LoVo (cell line): Measurements from ENCODE around the gene ALK.

ENCODE experiments used
- DNase-seq: peaks from one replicate; pipeline ENCODE4 v3.0.0-alpha.2; 2016; ENCODE audit warnings: low spot score

Gene ALK

DNA sequence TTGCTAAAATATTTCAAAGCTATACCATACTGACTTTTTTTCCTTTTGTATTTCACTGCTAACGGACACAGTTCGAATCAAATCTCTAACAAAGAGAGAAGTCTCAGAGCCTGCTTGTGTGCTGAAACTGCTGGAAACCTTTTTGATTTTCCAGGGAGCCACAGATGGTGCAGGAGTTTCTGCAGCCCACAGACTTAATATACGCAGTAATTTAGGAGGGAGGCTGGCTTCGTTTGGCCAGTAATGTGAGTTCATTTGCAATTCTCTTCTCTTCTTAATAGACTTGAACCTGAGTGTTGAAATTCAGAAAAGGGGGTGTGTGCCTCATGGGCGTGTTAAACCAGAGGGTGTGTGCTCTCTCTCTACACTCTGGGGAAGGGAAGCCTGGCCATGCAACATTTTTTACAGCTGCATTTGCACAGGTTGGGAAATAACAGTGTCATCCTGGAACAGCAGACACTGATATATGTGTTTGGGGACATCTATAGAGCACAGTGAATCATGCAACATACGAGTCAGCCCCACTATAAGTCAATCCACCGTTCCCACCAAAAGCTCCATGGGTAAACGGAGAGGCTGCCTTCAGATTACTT lies 473.2 kb downstream of the ALK start:
- no peak for DNase-seq

GRCh38 chr2:29447513-29447912 lies 473.9 kb downstream of the ALK start:
- no peak for DNase-seq

DNA sequence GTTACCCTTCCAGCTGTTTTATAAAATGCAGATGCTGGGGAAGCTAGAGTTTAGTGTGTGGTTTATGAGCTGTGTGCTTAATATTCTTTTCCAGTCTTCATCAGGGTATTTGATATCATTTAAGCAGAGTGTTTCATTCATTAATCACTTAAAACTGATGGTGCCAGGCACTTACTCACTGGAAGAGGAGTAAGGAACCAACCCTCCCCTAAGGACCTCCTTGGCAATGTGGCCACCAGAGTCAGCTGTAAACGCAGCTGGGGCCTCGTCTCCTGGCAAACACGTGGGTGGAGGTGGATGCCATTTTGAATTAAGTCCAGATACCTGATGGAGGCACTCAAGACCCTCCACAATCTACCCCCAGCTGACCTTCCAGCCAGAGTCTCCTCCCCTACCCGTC lies 474.5 kb downstream of the ALK start:
- no peak for DNase-seq

GRCh38 chr2:29444150-29444549 lies 477.2 kb downstream of the ALK start:
- no peak for DNase-seq

- no peak for DNase-seq
Measured at GRCh38 chr2:29443627-29444026, 477.8 kb downstream of the ALK start.

DNA sequence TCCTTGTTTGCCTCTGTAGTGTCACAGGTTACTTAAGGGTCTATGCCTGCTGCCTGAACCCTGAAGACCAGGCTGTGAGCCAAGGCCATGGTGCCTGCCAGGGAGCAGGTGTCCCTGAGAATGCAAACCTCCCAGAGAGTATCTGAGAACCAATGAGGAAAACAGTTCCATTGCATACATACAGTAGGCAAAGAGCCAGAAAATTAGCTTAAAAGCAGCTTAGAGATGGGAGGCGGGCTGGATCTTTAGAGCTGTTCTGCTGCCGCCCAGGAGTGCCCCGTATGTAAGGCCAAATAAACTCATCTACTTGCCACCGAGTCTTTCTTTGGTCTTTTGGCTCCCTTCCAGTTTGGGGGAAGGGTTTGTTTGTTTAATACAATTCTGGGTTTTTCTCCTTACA lies 478.2 kb downstream of the ALK start:
- DNase-seq = no peak

DNA sequence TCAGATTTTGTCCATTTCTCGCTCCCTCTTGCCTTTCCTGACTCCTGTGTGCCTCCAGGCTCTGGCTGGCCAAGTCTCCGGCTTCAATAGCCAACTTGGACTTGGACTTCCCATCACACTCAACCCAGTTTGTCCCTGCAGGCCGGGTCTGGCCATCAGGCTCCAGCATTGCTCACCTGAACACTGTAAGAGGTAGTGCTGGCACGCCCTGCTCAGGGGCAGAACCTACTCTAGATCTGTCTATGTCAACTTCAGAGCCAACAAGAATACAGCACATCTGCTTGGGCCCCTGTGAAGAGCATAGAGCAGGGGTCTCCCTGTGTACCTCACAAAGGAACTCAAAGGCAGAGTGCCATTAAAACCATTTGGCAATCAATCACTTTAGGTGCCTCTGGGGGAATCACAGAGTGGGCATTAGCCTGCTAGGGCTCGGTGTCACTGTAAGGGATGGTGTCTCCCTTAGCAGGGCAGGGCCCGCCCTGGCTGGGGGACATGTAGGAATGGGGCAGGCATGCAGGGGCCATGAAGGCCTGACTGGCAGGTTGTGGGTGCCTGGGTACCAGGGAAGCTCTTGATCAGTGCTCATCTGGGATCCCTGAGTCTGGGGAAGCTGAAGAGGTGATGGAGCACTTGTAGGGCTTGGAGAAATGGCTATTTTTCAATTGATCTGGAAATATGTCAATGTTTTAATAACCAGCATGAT lies 480.3 kb downstream of the ALK start:
- no peak for DNase-seq

DNA sequence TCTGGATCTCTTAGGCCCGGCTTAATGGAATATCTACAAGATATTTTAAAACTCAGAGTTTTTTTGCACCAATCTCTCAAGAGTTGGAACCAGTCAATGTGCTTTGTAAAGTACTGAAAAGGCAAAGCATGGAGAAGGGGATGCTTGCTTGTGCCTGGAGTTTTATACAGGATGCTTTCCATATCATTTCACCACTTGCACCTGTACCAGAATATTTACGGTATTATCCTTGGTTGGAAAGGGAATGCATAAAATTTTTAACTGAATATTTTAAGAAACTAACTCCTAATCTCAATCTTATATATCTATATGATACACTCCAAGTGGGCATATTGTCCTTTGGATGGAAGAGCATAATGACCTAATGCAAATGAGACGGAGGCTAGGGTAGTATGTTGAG lies 487.5 kb downstream of the ALK start:
- no peak for DNase-seq

GRCh38 chr2:29433128-29433527 lies 488.3 kb downstream of the ALK start:
- no peak for DNase-seq

DNA sequence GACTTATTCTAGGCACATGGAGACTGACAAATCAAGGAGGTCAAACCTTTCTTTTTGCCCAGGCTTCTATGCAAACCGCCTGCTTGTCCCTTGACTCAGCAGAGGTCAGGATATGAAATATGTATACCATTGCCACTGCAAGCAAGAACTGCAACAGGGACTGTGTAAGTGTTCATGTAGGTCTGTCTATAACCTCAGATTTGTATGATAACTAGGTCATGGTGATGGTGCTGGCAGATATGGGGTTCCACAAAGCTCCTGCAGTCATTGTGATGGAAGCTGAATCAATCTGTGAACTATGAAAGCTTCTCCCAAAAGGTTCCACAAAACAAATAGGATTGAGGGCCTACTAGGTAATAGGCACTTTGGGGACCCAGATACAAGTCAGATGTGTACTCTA lies 489.9 kb downstream of the ALK start:
- no peak for DNase-seq

- no peak for DNase-seq
Measured at GRCh38 chr2:29430382-29431112, 490.8 kb downstream of the ALK start.

DNA sequence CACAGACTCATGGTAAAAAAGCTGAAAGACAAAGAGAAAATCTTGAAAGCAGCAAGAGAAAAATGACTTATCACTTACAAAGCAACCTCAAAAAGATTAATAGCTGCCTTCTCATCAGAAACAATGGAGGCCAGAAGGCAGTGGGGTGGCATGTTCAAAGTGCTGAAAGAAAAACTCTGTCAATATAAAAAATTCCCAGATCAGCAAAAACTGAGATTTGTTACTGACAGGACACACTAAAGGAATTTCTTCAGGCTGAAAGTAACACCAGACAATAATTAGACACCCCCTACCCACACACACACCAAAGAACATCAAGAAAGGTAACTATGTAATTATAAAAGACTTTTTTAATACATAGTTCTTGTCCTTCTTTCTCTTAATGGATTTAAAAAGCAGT lies 495.0 kb downstream of the ALK start:
- no peak for DNase-seq

GRCh38 chr2:29425866-29426265 lies 495.5 kb downstream of the ALK start:
- no peak for DNase-seq

DNA sequence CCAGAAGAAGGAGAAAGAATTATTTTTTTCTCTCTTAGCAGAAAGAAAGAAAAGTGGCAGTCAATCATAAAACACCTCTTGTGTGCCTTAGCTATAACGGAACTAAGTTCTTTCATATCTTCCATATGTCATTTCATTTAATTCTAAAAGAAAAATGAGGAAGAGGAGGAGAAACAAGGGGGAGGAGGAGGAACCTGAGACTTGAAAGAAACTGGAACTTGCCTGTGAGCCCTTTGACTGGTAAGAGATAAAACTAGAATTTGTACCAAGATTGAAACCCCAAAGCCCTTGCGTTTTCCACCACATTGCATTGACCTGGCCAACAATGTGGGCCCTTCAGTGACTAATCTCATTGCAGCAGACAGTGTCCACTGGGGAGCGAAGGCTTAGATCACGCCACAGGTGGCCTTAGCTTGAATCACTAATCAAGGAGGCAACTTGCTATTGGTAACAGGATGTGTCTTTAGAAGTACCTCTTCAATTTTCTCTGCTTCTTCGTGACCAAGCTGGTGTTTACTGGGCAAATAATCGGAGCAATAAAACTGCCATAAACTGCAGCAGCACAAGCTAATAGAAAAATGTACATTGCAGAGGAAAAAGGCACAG lies 498.2 kb downstream of the ALK start:
- DNase-seq = no peak

DNA sequence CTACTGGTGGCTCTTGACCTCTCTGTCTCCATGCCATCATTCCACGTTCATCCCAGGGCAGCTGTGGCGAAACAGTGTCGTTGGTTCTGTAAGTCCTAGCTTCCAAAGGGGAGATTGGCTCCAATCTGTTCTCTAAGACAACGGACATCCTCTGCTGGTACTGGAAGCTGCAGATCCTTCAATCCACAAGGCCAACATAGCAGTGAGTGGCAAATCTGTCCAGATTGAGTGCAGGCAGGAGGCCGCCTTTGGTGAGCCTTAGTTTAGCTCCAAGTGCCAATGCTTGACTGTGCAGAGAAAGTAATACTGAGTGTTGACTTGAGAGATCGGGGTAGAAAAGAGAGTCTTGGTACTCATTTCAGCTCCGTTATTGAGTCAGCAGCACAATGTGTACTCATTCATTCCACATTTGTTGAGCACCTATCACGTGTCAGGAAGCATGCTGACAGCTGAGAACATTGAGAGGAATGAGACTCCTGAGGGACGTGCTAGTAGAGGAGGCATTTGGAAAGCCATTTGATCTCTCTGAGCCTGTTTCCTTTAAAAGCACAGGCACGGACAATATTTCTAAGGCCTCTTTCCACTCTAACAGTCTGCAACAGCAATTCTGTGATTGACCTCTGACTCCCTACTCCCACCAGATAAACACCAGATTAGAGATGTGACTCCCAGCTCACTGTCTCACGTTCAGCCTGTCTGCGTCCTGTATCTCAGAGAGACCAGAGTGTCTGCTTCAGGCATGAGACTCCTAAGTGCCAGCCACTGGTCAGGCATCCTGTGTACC lies 500.2 kb downstream of the ALK start:
- DNase-seq = no peak

DNA sequence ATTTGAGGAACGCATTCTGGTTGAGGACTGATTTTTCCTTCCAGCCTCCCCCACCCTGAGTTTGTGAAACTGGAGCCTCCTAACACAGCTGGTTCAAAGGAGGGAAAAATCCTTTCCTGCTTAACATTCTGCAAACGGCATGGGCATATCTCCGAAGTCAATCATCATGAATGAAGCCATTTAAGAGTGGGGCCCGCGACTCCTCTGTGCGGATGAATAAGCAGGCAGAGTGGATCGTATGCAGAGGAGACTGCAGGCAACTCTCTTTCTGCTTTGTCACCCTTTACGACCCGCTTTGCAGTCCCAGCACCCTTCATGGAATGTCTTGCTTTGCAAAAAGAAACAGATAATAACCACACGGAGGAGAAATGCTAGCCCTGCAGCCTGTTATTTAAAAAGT lies 500.9 kb downstream of the ALK start:
- DNase-seq = no peak

GRCh38 chr2:29417630-29418029 lies 503.8 kb downstream of the ALK start:
- no peak for DNase-seq

DNA sequence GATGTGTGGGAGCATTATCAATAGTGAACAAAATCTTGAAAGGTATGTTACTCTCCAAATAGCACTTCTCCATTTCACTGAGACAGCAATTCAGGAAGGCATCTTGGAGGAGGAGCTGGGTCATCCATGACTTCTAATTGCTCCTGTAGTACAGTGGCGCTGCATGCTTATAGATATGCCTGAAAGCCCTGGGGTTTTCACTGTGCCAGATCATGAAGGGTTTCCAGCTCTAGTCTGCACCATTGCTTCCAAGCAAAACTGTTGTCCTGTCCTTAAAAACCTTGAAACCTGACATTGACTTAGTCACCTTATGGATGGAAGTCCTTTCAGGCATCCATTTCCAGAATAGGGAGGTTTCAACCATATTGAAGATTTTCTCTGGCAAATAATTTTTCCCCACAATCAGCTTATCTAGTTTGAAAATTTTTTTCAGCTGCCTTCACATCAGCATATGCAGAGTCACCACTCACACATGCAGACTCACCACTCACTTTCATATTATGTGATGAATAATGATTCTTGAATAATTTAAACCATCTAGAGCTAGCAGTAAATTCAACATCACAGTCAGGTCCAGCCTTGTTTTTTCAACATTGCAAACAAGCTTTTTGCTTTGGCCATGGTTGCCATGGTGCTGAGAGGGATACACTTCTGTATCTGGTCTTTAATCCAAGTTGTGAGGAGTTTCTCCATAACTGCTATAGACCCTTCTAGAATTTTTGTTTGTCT lies 509.0 kb downstream of the ALK start:
- no peak for DNase-seq

GRCh38 chr2:29405707-29406106 lies 515.7 kb downstream of the ALK start:
- no peak for DNase-seq

GRCh38 chr2:29405266-29405665 lies 516.1 kb downstream of the ALK start:
- DNase-seq = no peak

DNA sequence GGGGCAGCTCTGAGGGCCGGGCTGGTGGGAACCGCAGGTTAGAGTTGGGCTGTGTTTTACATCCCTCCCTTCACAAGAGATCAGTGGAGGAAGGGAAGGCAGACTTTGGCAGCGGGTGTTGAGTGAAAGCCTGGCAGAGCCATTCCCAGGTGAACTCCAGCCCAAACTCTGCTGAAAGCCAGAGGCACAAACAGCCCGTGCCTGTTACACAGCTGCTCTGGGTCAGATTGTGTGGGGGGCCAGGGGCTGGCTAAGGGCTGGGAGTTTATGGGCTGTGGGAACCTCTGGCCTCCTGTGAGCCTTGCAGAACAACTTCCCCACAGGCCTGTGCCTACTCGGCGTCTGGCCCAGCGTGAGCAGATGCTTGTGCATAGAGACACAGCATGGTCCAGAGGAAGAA lies 519.4 kb downstream of the ALK start:
- DNase-seq = no peak
